Measurements from ENCODE around the gene ABCD3. TPM values are rescaled to one million over a fixed set of nuclear protein-coding genes. Genes with fewer than 3 reads are reported as not detected.

ABCD3 gene
- total and polyA plus RNA-seq, 2 of the 13 experiments (the other 11 are each of a cell fraction or from before 2014, with no cell fraction given) = 27.5 to 166 TPM

DNA sequence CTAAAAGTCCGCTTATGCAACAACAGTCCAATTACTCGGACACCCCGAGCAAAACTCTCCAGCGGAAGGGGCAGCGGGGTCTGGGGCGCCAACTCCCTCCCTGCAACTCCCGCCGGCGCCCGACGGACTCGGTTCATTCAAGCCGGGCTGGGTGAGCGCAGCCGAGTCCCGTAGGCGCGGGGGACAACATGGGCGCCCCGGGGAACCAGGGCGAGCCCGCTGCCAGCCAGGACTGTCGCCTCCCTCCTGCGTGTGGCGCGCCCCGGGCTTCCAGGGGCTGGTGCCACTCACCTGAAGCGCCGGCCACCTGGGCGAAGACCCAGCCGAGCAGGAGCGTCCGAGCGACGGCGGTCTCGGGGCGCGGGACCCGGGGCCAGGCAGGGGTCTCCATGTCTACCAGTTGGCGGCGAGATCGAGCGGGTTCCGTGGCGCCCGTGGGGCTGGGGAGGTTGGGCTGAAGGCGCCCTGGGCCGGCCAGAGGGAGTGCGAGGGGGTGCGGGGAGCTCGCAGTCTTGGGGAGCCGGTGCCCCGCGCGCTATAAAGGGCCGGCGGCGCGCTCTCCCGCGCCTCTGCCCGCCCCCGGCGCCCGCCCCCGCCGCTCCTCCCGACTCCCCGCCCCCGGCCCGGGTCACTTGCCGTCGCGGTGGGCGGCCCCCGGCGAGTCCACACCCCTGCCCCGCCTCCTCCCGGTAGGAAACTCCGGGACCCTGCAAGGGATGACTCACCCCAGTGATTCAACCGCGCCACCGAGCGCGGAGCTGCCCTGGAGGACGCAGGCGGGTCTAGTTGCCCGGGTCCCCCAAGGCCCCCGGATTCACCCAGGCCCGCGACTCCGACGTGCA lies 123.3 kb downstream of the ABCD3 start, which contains the start of gene F3 (continued):
- TF ChIP-seq MTA1 (CRISPR knock-in tag; IDR thresholded peaks at IDR 0.05; ENCODE audit: borderline replicate concordance) (peak; percentile 42; the same call in 1 of the 2 replicates), ZNF549 (CRISPR knock-in tag; IDR thresholded peaks at IDR 0.05) (no peak), SMAD3 (CRISPR knock-in tag; IDR thresholded peaks at IDR 0.05) (no peak), ZMAT3 (CRISPR knock-in tag; conservative IDR thresholded peaks at IDR 0.05) (0 out of 2 replicates have a peak, but pooled peaks have one; percentile 16), KMT2A (CRISPR knock-in tag; IDR thresholded peaks at IDR 0.05) (peak; percentile 58; the same call in 1 of the 2 replicates), ZNF766 (CRISPR knock-in tag; IDR thresholded peaks at IDR 0.05; ENCODE audit: borderline replicate concordance) (peak; percentile 65; the same call in 1 of the 2 replicates), MLX (CRISPR knock-in tag; IDR thresholded peaks at IDR 0.05) (no peak), NFKB2 (CRISPR knock-in tag; IDR thresholded peaks at IDR 0.05; ENCODE audit: borderline replicate concordance) (no peak; the same call in 1 of the 2 replicates), ZBTB14 (CRISPR knock-in tag; IDR thresholded peaks at IDR 0.05) (no peak; the same call in 1 of the 2 replicates), ZNF790 (CRISPR knock-in tag; IDR thresholded peaks at IDR 0.05; ENCODE audit: borderline replicate concordance) (0 out of 2 replicates have a peak, but pooled peaks have one; percentile 19), SNAPC4 (CRISPR knock-in tag; IDR thresholded peaks at IDR 0.05) (no peak), RFX1 (IDR thresholded peaks at IDR 0.05) (no peak), SRF (IDR thresholded peaks at IDR 0.05; ENCODE audit: low read depth, low read length) (no peak), FOSL1 (CRISPR knock-in tag; IDR thresholded peaks at IDR 0.05; ENCODE audit: borderline replicate concordance) (peak; percentile 77), ZFYVE20 (CRISPR knock-in tag; IDR thresholded peaks at IDR 0.05; ENCODE audit: borderline replicate concordance, low read depth) (no peak)
- TF ChIP-seq, protein P1, sequence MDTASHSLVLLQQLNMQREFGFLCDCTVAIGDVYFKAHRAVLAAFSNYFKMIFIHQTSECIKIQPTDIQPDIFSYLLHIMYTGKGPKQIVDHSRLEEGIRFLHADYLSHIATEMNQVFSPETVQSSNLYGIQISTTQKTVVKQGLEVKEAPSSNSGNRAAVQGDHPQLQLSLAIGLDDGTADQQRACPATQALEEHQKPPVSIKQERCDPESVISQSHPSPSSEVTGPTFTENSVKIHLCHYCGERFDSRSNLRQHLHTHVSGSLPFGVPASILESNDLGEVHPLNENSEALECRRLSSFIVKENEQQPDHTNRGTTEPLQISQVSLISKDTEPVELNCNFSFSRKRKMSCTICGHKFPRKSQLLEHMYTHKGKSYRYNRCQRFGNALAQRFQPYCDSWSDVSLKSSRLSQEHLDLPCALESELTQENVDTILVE (CRISPR knock-in tag; IDR thresholded peaks at IDR 0.05) = 0 out of 2 replicates have a peak, but pooled peaks have one; percentile 43
- TF ChIP-seq, protein P2, sequence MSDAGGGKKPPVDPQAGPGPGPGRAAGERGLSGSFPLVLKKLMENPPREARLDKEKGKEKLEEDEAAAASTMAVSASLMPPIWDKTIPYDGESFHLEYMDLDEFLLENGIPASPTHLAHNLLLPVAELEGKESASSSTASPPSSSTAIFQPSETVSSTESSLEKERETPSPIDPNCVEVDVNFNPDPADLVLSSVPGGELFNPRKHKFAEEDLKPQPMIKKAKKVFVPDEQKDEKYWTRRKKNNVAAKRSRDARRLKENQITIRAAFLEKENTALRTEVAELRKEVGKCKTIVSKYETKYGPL (CRISPR knock-in tag; IDR thresholded peaks at IDR 0.05) = peak; percentile 87
- TF ChIP-seq, protein P3, sequence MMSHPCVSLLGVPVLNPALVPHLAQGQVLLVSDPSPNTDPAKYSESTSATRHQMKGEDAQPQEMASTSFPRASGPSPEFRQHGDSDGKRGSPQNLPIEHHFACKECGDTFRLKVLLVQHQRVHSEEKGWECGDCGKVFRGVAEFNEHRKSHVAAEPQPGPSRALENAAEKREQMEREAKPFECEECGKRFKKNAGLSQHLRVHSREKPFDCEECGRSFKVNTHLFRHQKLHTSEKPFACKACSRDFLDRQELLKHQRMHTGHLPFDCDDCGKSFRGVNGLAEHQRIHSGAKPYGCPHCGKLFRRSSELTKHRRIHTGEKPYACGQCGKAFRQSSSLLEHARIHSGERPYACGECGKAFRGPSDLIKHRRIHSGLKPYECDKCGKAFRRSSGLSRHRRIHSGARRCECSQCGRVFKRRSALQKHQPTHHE (CRISPR knock-in tag; IDR thresholded peaks at IDR 0.05; ENCODE audit: borderline replicate concordance) = 0 out of 2 replicates have a peak, but pooled peaks have one; percentile 14

All from HepG2 (cell line).